IMR-90 (cell line): ENCODE results near the gene TBC1D10A. TPM values are rescaled to one million over a fixed set of nuclear protein-coding genes. Genes with fewer than 3 reads are reported as not detected.
A peak's percentile ranks its signal among the peaks of the same experiment; 100 is the strongest.

Source experiments
- ATAC-seq: fragments of 200-7000 bp; cut with Tn5 transposase; 2 replicates; pipeline ENCODE4 v1.9.1; 2020; ENCODE audit warnings: low read depth, mild to moderate bottlenecking, moderate library complexity
- BruUV-seq: library from RNA; stranded (reverse); fragments of 400-500 nt; replicated peaks from 2 replicates; lab custom pipeline; 2021; lab: Mats Ljungman, UMichigan
- CTCF ChIA-PET: fragments of 300-600 bp; formaldehyde crosslinking; extraction: SDS; loops from one replicate; lab custom pipeline; 2021; ENCODE audit warnings: antibody characterized with exemption; lab: Yijun Ruan, JAX
- POLR2A ChIA-PET: fragments of 300-600 bp; sonication (Branson Sonifier 250); formaldehyde crosslinking; loops from one replicate; lab custom pipeline; 2022; ENCODE audit warnings: antibody characterized with exemption; ENCODE audit not compliant: unreplicated experiment; lab: Charles Lee
- DNase-seq: peaks from one replicate; pipeline ENCODE4 v3.0.0; 2013
- H2AFZ ChIP-seq: replicated peaks from 2 replicates; pipeline ENCODE3; 2013; ENCODE audit warnings: low read length, mild to moderate bottlenecking; ENCODE audit not compliant: poor library complexity
- H2AK5ac ChIP-seq: 2 replicates; pipeline ENCODE4 v1.6.1; 2013; ENCODE audit warnings: low read depth, low read length, inconsistent platforms
- H2AK9ac ChIP-seq: replicated peaks from 2 replicates; pipeline ENCODE3; 2013; ENCODE audit warnings: mild to moderate bottlenecking, low read depth, low read length, moderate library complexity; ENCODE audit not compliant: poor library complexity
- H2BK120ac ChIP-seq: 2 replicates; pipeline ENCODE4 v1.6.1; 2013; ENCODE audit warnings: low read depth, low read length, inconsistent platforms
- H2BK15ac ChIP-seq: 3 replicates; pipeline ENCODE4 v1.6.1; 2013; ENCODE audit warnings: low read depth, low read length, inconsistent platforms
- H2BK20ac ChIP-seq: 2 replicates; pipeline ENCODE4 v1.6.1; 2013; ENCODE audit warnings: low read depth, mild to moderate bottlenecking, inconsistent platforms, low read length, moderate library complexity
- H2BK5ac ChIP-seq: 2 replicates; pipeline ENCODE4 v1.6.1; 2013; ENCODE audit warnings: mild to moderate bottlenecking, low read depth, low read length, inconsistent platforms; ENCODE audit not compliant: poor library complexity, severe bottlenecking
- H3K14ac ChIP-seq: replicated peaks from 2 replicates; pipeline ENCODE4 v1.6.1; 2013; ENCODE audit warnings: low read depth, low read length, inconsistent platforms
- H3K18ac ChIP-seq: 2 replicates; pipeline ENCODE4 v1.6.1; 2013; ENCODE audit warnings: low read depth, low read length, control low read depth
- H3K23ac ChIP-seq: 2 replicates; pipeline ENCODE4 v1.6.1; 2013; ENCODE audit warnings: low read depth, low read length, inconsistent platforms
- H3K27ac ChIP-seq: 2 replicates; pipeline ENCODE4 v1.5.1; 2013; ENCODE audit warnings: mild to moderate bottlenecking, control low read depth, low read length; ENCODE audit not compliant: insufficient read depth
- H3K27me3 ChIP-seq: 2 replicates; pipeline ENCODE4 v1.6.1; 2013; ENCODE audit warnings: low read length; ENCODE audit not compliant: control insufficient read depth, insufficient read depth
- H3K36me3 ChIP-seq: 2 replicates; pipeline ENCODE4 v1.6.1; 2013; ENCODE audit warnings: low read length, mixed read lengths; ENCODE audit not compliant: control insufficient read depth, insufficient read depth
- H3K4ac ChIP-seq: 2 replicates; pipeline ENCODE4 v1.6.1; 2013; ENCODE audit warnings: low read depth, low read length, inconsistent platforms
- H3K4me1 ChIP-seq: 2 replicates; pipeline ENCODE4 v1.6.1; 2013; ENCODE audit warnings: low read length, mixed read lengths; ENCODE audit not compliant: control insufficient read depth, insufficient read depth
- H3K4me2 ChIP-seq: 2 replicates; pipeline ENCODE4 v1.6.1; 2013; ENCODE audit warnings: low read depth, mild to moderate bottlenecking, control low read depth, low read length, moderate library complexity
- H3K4me3 ChIP-seq: 2 replicates; pipeline ENCODE4 v1.5.1; 2013; ENCODE audit warnings: low read depth, mild to moderate bottlenecking, control low read depth, low read length, moderate library complexity; ENCODE audit not compliant: insufficient read depth
- H3K56ac ChIP-seq: 2 replicates; pipeline ENCODE4 v1.6.1; 2013; ENCODE audit warnings: low read length, inconsistent platforms; ENCODE audit not compliant: insufficient read depth; ENCODE audit errors: extremely low read depth
- H3K79me1 ChIP-seq, 2 experiments: 2 replicates each; pipeline ENCODE4 v1.6.1; 2013; ENCODE audit warnings: low read length in 2 of 2, inconsistent platforms in 1 of 2, low read depth in 1 of 2
- H3K9ac ChIP-seq: 2 replicates; pipeline ENCODE4 v1.6.1; 2013; ENCODE audit warnings: low read depth, low read length, control low read depth
- H3K9me1 ChIP-seq: 2 replicates; pipeline ENCODE4 v1.6.1; 2013; ENCODE audit warnings: low read length, inconsistent platforms; ENCODE audit not compliant: insufficient read depth
- H3K9me3 ChIP-seq: 2 replicates; pipeline ENCODE4 v1.6.1; 2013; ENCODE audit warnings: low read length; ENCODE audit not compliant: control insufficient read depth, insufficient read depth
- H4K20me1 ChIP-seq: 2 replicates; pipeline ENCODE4 v1.6.1; 2013; ENCODE audit warnings: low read length, inconsistent platforms; ENCODE audit not compliant: insufficient read depth
- H4K5ac ChIP-seq: 2 replicates; pipeline ENCODE4 v1.6.1; 2013; ENCODE audit warnings: mild to moderate bottlenecking, low read depth, low read length, control low read depth
- H4K8ac ChIP-seq, 2 experiments: 2 replicates each; pipeline ENCODE4 v1.6.1; 2013; ENCODE audit warnings: low read depth in 2 of 2, low read length in 2 of 2, control low read depth in 1 of 2, inconsistent platforms in 1 of 2
- H4K91ac ChIP-seq: 2 replicates; pipeline ENCODE4 v1.6.1; 2013; ENCODE audit warnings: low read depth, low read length, inconsistent platforms; ENCODE audit not compliant: insufficient read depth
- MAZ ChIP-seq: IDR thresholded peaks from 2 replicates; pipeline ENCODE4 v1.6.1; 2012; ENCODE audit warnings: low read depth, mild to moderate bottlenecking, low read length, improper control_type of control experiment, moderate library complexity, borderline replicate concordance
- MXI1 ChIP-seq: IDR thresholded peaks from 2 replicates; pipeline ENCODE4 v1.6.1; 2012; ENCODE audit warnings: low read depth, mild to moderate bottlenecking, low read length, moderate library complexity, borderline replicate concordance
- SMC3 ChIP-seq: fragments of 150-350 bp; IDR thresholded peaks from 2 replicates; pipeline ENCODE4 v1.6.1; 2016; ENCODE audit warnings: low read depth, mild to moderate bottlenecking, antibody characterized with exemption, low read length, moderate library complexity
- USF2 ChIP-seq: fragments of 150-350 bp; IDR thresholded peaks from 2 replicates; pipeline ENCODE4 v1.6.1; 2017; ENCODE audit warnings: mild to moderate bottlenecking, antibody characterized with exemption, low read length, low read depth
- WGBS, 2 experiments: methylation state at CpG; one replicate each; pipeline versions ENCODE4 v1.1.5 to v1.1.7; 2013; ENCODE audit warnings: missing lambda C conversion rate in 2 of 2; ENCODE audit not compliant: insufficient read length in 1 of 2; ENCODE audit errors: extremely low coverage in 2 of 2; 5-methylcytosine and 5-hydroxymethylcytosine counted together
- dilution Hi-C: fragments of 300-500 bp; cut with HindIII; formaldehyde crosslinking; loops from one replicate; pipeline ENCODE4 v1.14.3; 2018; ENCODE audit warnings: low sequenced_read_pairs; ENCODE audit not compliant: unreplicated experiment
- in situ Hi-C: fragments of 300-500 bp; cut with MboI; formaldehyde crosslinking; loops from 3 replicates; pipeline ENCODE4 v1.14.3; 2019; ENCODE audit warnings: low sequenced_read_pairs, inconsistent platforms, mixed read lengths
- intact Hi-C: fragments of 100-400 bp; cut with micrococcal nuclease; formaldehyde crosslinking; loops from 2 replicates; pipeline ENCODE4 v1.10.0; 2022
- polyA plus RNA-seq, 3 experiments: library from polyadenylated mRNA; depleted of rRNA; stranded (reverse); fragments of >200 nt; gene quantifications; 2 replicates each; pipeline ENCODE4 v1.2.3, GENCODE V29; 2012; ENCODE audit warnings: low replicate concordance in 1 of 3
- total RNA-seq: library from RNA; depleted of rRNA; stranded (reverse); fragments of >200 nt; gene quantifications from 2 replicates; pipeline ENCODE4 v1.2.3, GENCODE V29; 2012

TBC1D10A gene
- total and polyA plus RNA-seq, 2 of the 4 experiments (the other 2 are of a cell fraction), result 16.3 to 33.1 TPM

- Histone ChIP-seq H3K4me1 (peaks cover 20% of the 10 kb centered on the region; the same call in 1 of the 2 replicates), H2BK15ac (no peak within 1 kb of the TSS), H3K9me1 (peaks cover 6% of the 10 kb centered on the region), H4K5ac (peak within 1 kb of the TSS; percentile 4; the same call in 1 of the 2 replicates), H3K18ac (no peak within 1 kb of the TSS), H3K4ac (peak within 1 kb of the TSS; percentile 73), H3K36me3 (peaks cover 50% of the 10 kb centered on the region), H3K56ac (peak within 1 kb of the TSS; percentile 38; the same call in 1 of the 2 replicates), H3K14ac (peak within 1 kb of the TSS; percentile 74), H2AK5ac (peak within 1 kb of the TSS; percentile 43), H4K20me1 (peaks cover 20% of the 10 kb centered on the region), H3K27ac (peak within 1 kb of the TSS; percentile 57), H2AK9ac (peak within 1 kb of the TSS; percentile 85), H4K8ac (peak within 1 kb of the TSS; percentile 47 to 61; a peak in 3 of 4 replicates), H3K27me3 (no peaks in the 10 kb centered on the region), H4K91ac (peak within 1 kb of the TSS; percentile 35; the same call in 1 of the 2 replicates), H2BK20ac (no peak within 1 kb of the TSS), H3K4me3 (peak within 1 kb of the TSS; percentile 90), H3K9ac (peak within 1 kb of the TSS; percentile 80), H3K9me3 (no peaks in the 10 kb centered on the region), H2BK5ac (peak within 1 kb of the TSS; percentile 7), H3K4me2 (peak within 1 kb of the TSS; percentile 93), H2BK120ac (no peak within 1 kb of the TSS), H3K23ac (peak within 1 kb of the TSS; percentile 43; the same call in 1 of the 2 replicates), H2AFZ (peak within 1 kb of the TSS; percentile 92), H3K79me1 (peaks cover 0 to 14% of the 10 kb centered on the region in 2 experiments; a peak in 3 of 4 replicates)
- peak; percentile 91 for ATAC-seq
- TF ChIP-seq MAZ (peak; percentile 66), MXI1 (peak; percentile 94), USF2 (peak; percentile 55; the same call in 1 of the 2 replicates), SMC3 (no peak)
- dilution Hi-C loops, result no loop called here
- in situ Hi-C loops, result no loop called here
- POLR2A ChIA-PET, result interaction anchor here (0.6 kb wide), 1 partner anchor 190 kb away, joined by 3 read pairs; no protein-coding TSS in a partner anchor
- WGBS, 2 experiments, result 2% methylated on average over 21 of the region's 85 CpGs; no CpG with 5 or more reads in 1 of the 2 experiments
- intact Hi-C loops, result loop anchor here (2.0 kb wide), 2 partner anchors 37 to 67 kb away; partner anchors contain the start of genes CCDC157, SF3A1 and TBC1D10A
- CTCF ChIA-PET, result interaction anchor here (2.0 kb wide), 1 partner anchor 36 kb away, joined by 9 read pairs; no protein-coding TSS in a partner anchor
- BruUV-seq, result no TSS peak
- DNase-seq, result peak; percentile 97
Observed at GRCh38 chr22:30289141-30289979, 37.4 kb downstream of the TBC1D10A start, which contains the start of gene CASTOR1. Gene CASTOR1, minus strand, starts transcription at chr22:30289505. Its CDS starts 8 bp downstream, at chr22:30289497.
